Measurements from ENCODE around the gene MICALL1. TPM values are rescaled to one million over a fixed set of nuclear protein-coding genes. Genes with fewer than 3 reads are reported as not detected.

Gene MICALL1
- total and polyA plus RNA-seq, 2 of the 4 experiments (the other 2 are of a cell fraction) = 12.4 to 22.3 TPM

GRCh38 chr22:37930270-37930951 lies 24.3 kb downstream of the MICALL1 start:
- H3K79me1 ChIP-seq (ENCODE audit: low read depth in 1 of 2, low read length in 2 of 2) = peaks cover 0 to 44% of the 10 kb centered on the region in 2 experiments; a peak in 3 of 4 replicates
- dilution Hi-C loops (cut with HindIII; ENCODE audit: low sequenced_read_pairs, unreplicated experiment) = no loop called here
- no peak overlapping the region for H4K91ac ChIP-seq (ENCODE audit: insufficient read depth, low read depth, low read length)
- H3K4me2 ChIP-seq (ENCODE audit: low read depth, low read length) = no peak overlapping the region
- H3K9me3 ChIP-seq (ENCODE audit: control insufficient read depth, insufficient read depth, low read length) = no peaks in the 10 kb centered on the region
- in situ Hi-C loops (cut with MboI; ENCODE audit: low sequenced_read_pairs) = no loop called here
- ChIA-PET CTCF (no interaction called here), POLR2A (ENCODE audit: unreplicated experiment) (no interaction called here)
- H2BK5ac ChIP-seq (ENCODE audit: low read depth, low read length, poor library complexity, severe bottlenecking) = no peak overlapping the region
- peaks cover 49% of the 10 kb centered on the region for H3K36me3 ChIP-seq (ENCODE audit: control insufficient read depth, insufficient read depth, low read length)
- BruUV-seq (replicated peaks) = no TSS peak
- H3K9me1 ChIP-seq (ENCODE audit: insufficient read depth, low read length) = peaks cover 8% of the 10 kb centered on the region
- H3K9ac ChIP-seq (ENCODE audit: low read depth, low read length) = no peak overlapping the region
- no peaks in the 10 kb centered on the region for H3K27me3 ChIP-seq (ENCODE audit: control insufficient read depth, insufficient read depth, low read length)
- H4K20me1 ChIP-seq (ENCODE audit: insufficient read depth, low read length) = peaks cover 31% of the 10 kb centered on the region
- no peak overlapping the region for H2BK15ac ChIP-seq (ENCODE audit: low read depth, low read length)
- H2AK9ac ChIP-seq (replicated peaks; ENCODE audit: low read depth, low read length, poor library complexity) = no peak overlapping the region
- H2AK5ac ChIP-seq (ENCODE audit: low read depth, low read length) = peak overlapping the region; percentile 23; the same call in 1 of the 2 replicates
- no peak overlapping the region for H2AFZ ChIP-seq (replicated peaks; ENCODE audit: low read length, poor library complexity)
- H2BK20ac ChIP-seq (ENCODE audit: low read depth, low read length) = no peak overlapping the region
- H3K18ac ChIP-seq (ENCODE audit: low read depth, low read length) = no peak overlapping the region
- H3K56ac ChIP-seq (ENCODE audit: extremely low read depth, insufficient read depth, low read length) = no peak overlapping the region
- ATAC-seq (ENCODE audit: low read depth) = peak; percentile 55
- no peak overlapping the region for H2BK120ac ChIP-seq (ENCODE audit: low read depth, low read length)
- H3K4ac ChIP-seq (ENCODE audit: low read depth, low read length) = no peak overlapping the region
- peaks cover 16% of the 10 kb centered on the region for H3K4me1 ChIP-seq (ENCODE audit: control insufficient read depth, insufficient read depth, low read length)
- no peak overlapping the region for H3K4me3 ChIP-seq (ENCODE audit: insufficient read depth, low read depth, low read length)
- H4K8ac ChIP-seq (ENCODE audit: low read depth in 2 of 2, low read length in 2 of 2) = no peak overlapping the region
- H3K14ac ChIP-seq (replicated peaks; ENCODE audit: low read depth, low read length) = 0 out of 2 replicates have a peak overlapping the region, but pooled peaks have one; percentile 15
- intact Hi-C loops (cut with micrococcal nuclease) = loop anchor here (5.0 kb wide), 1 partner anchor 113 kb away; no protein-coding TSS in a partner anchor
- 100% methylated on average over 1 of the region's 11 CpGs; no CpG with 5 or more reads in 1 of the 2 experiments for WGBS, 2 experiments (ENCODE audit: extremely low coverage in 2 of 2, insufficient read length in 1 of 2)
- peak; percentile 14 for DNase-seq
- H3K27ac ChIP-seq (ENCODE audit: insufficient read depth, low read length) = no peak overlapping the region
- TF ChIP-seq CHD1 (IDR thresholded peaks at IDR 0.05; ENCODE audit: low read depth, low read length) (no peak), MXI1 (IDR thresholded peaks at IDR 0.05; ENCODE audit: borderline replicate concordance, low read depth, low read length) (no peak), CEBPB (IDR thresholded peaks at IDR 0.05; ENCODE audit: low read depth, low read length) (no peak), BHLHE40 (IDR thresholded peaks at IDR 0.05; ENCODE audit: low read depth, low read length) (no peak), RAD21 (IDR thresholded peaks at IDR 0.05; ENCODE audit: low read length) (peak; percentile 46), ELK1 (IDR thresholded peaks at IDR 0.05; ENCODE audit: borderline replicate concordance, low read depth, low read length) (no peak), RFX5 (IDR thresholded peaks at IDR 0.05; ENCODE audit: low read depth, low read length) (no peak), NFE2L2 (IDR thresholded peaks at IDR 0.05; ENCODE audit: low read depth, low read length) (no peak), POLR2A (IDR thresholded peaks at IDR 0.05; ENCODE audit: low read depth, low read length) (no peak), FOS (IDR thresholded peaks at IDR 0.05; ENCODE audit: low read depth, low read length) (no peak), RCOR1 (IDR thresholded peaks at IDR 0.05; ENCODE audit: insufficient replicate concordance, low read length) (no peak), SMC3 (IDR thresholded peaks at IDR 0.05; ENCODE audit: low read depth, low read length) (peak; percentile 39), CTCF (conservative IDR thresholded peaks at IDR 0.05; ENCODE audit: low read depth, low read length) (peak; percentile 55), MAZ (IDR thresholded peaks at IDR 0.05; ENCODE audit: borderline replicate concordance, low read depth, low read length) (no peak)
- TF ChIP-seq, protein P1, sequence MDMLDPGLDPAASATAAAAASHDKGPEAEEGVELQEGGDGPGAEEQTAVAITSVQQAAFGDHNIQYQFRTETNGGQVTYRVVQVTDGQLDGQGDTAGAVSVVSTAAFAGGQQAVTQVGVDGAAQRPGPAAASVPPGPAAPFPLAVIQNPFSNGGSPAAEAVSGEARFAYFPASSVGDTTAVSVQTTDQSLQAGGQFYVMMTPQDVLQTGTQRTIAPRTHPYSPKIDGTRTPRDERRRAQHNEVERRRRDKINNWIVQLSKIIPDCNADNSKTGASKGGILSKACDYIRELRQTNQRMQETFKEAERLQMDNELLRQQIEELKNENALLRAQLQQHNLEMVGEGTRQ (IDR thresholded peaks at IDR 0.05; ENCODE audit: low read depth, low read length) = no peak
- no peak overlapping the region for H3K23ac ChIP-seq (ENCODE audit: low read depth, low read length)
- H4K5ac ChIP-seq (ENCODE audit: low read depth, low read length) = no peak overlapping the region
